Panc1 (cell line): ENCODE data around the gene FIGNL2. TPM values are rescaled to one million over a fixed set of nuclear protein-coding genes. Genes with fewer than 3 reads are reported as not detected.

Source experiments
- ATAC-seq: fragments of 200-7000 bp; cut with Tn5 transposase; 2 replicates; pipeline ENCODE4 v1.9.1; 2020; ENCODE audit warnings: mild to moderate bottlenecking, moderate library complexity
- BruUV-seq: library from RNA; stranded (reverse); fragments of 400-500 nt; replicated peaks from 2 replicates; lab custom pipeline; 2021; lab: Mats Ljungman, UMichigan
- CTCF ChIA-PET: fragments of 300-600 bp; sonication (Branson Sonifier 250); formaldehyde crosslinking; loops from one replicate; lab custom pipeline; 2022; ENCODE audit warnings: antibody characterized with exemption; lab: Charles Lee
- POLR2A ChIA-PET: fragments of 300-600 bp; sonication (Branson Sonifier 250); formaldehyde crosslinking; loops from one replicate; lab custom pipeline; 2022; ENCODE audit warnings: antibody characterized with exemption; lab: Charles Lee
- DNase-seq: peaks from one replicate; pipeline ENCODE4 v3.0.0-alpha.2; 2010; ENCODE audit warnings: low read depth, low spot score
- H3K27ac ChIP-seq: 2 replicates; pipeline ENCODE4 v1.5.1; 2011; ENCODE audit warnings: mild to moderate bottlenecking, low read length, inconsistent platforms
- H3K27me3 ChIP-seq: fragments of 200-500 bp; sonication (Bioruptor generic); 2 replicates; pipeline ENCODE4 v1.6.0; 2014; ENCODE audit warnings: low read length, inconsistent platforms; ENCODE audit not compliant: control insufficient read depth, insufficient read depth
- H3K36me3 ChIP-seq: fragments of 200-500 bp; sonication (Bioruptor generic); 2 replicates; pipeline ENCODE4 v1.5.1; 2014; ENCODE audit warnings: inconsistent platforms, mild to moderate bottlenecking, low read length, moderate library complexity; ENCODE audit not compliant: control insufficient read depth, insufficient read depth
- H3K4me1 ChIP-seq: 2 replicates; pipeline ENCODE4 v1.5.1; 2011; ENCODE audit warnings: inconsistent platforms, mild to moderate bottlenecking, low read length, moderate library complexity; ENCODE audit not compliant: control insufficient read depth, insufficient read depth
- H3K4me3 ChIP-seq, 2 experiments: 2 replicates each; pipeline ENCODE4 v1.5.1; 2011 to 2012; ENCODE audit warnings: low read depth in 2 of 2, low read length in 2 of 2, mild to moderate bottlenecking in 2 of 2, inconsistent platforms in 1 of 2, moderate library complexity in 1 of 2
- H3K9me3 ChIP-seq: fragments of 200-500 bp; sonication (Bioruptor generic); 2 replicates; pipeline ENCODE4 v1.5.1; 2014; ENCODE audit warnings: low read depth, mild to moderate bottlenecking, inconsistent platforms, low read length, moderate library complexity; ENCODE audit not compliant: control insufficient read depth, insufficient read depth
- POLR2AphosphoS5 ChIP-seq: IDR thresholded peaks from 2 replicates; pipeline ENCODE4 v1.6.1; 2012; ENCODE audit warnings: mild to moderate bottlenecking, low read depth, low read length, moderate library complexity
- SIN3A ChIP-seq: IDR thresholded peaks from 2 replicates; pipeline ENCODE4 v1.6.1; 2012; ENCODE audit warnings: low read depth, mild to moderate bottlenecking, low read length, moderate library complexity, borderline replicate concordance; ENCODE audit not compliant: insufficient read depth
- TCF7L2 ChIP-seq: IDR thresholded peaks from 2 replicates; pipeline ENCODE4 v1.6.1; 2011; ENCODE audit warnings: mild to moderate bottlenecking, low read depth, low read length, inconsistent platforms
- in situ Hi-C: cut with HindIII; loops from 2 replicates; pipeline ENCODE4 v1.10.0; 2016; ENCODE audit warnings: low sequenced_read_pairs, low pct_unique_long_range_greater_than_20kb
- intact Hi-C: fragments of 100-400 bp; cut with micrococcal nuclease; formaldehyde crosslinking; loops from one replicate; pipeline ENCODE4 v1.10.0; 2022; ENCODE audit not compliant: unreplicated experiment
- total RNA-seq: library from RNA; stranded (reverse); gene quantifications from one replicate; pipeline ENCODE4 v1.2.1, GENCODE V29; 2021; ENCODE audit not compliant: unreplicated experiment
- TF ChIP-seq, protein P1 (sequence below): fragments of 450-650 bp; IDR thresholded peaks from 2 replicates; pipeline ENCODE4 v1.5.1; 2017; ENCODE audit warnings: mild to moderate bottlenecking
- TF ChIP-seq, protein P2 (sequence below), 2 experiments: IDR thresholded peaks; 2 replicates each; pipeline ENCODE4 v1.6.1; 2011 to 2012; ENCODE audit warnings: low read depth in 2 of 2, control low read depth in 1 of 2, low read length in 1 of 2, mild to moderate bottlenecking in 1 of 2, moderate library complexity in 1 of 2; ENCODE audit not compliant: insufficient read depth in 1 of 2

Gene FIGNL2
- total RNA-seq, 1 experiment from 2014 or later: 0.23 TPM

DNA sequence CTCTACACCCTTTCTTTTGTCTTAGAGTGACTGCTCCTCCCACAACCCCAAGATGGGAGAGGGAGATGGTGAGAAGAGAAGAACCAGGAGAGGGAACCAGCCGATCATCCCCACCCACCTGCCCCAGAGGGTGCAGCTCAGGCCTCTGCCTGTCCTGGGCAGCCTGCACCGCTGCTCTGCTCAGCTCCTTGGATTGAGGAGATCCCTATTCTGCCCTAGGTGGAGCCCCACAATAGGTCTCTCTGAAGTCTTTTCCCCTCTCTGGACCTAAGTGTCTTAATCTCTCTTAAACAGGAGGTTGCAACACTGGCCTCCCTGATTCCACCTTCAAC, 41.6 kb upstream of the FIGNL2 start:
- ChIA-PET POLR2A (no interaction called here), CTCF (interaction anchor here (1.0 to 1.2 kb wide), 2 partner anchors 23 to 88 kb away, joined by 3 to 12 read pairs; no protein-coding TSS in a partner anchor)
- H3K27me3 ChIP-seq: no peaks in the 10 kb centered on the region
- no peak for TF ChIP-seq SIN3A
- no peak for TF ChIP-seq TCF7L2
- TF ChIP-seq, protein P1, sequence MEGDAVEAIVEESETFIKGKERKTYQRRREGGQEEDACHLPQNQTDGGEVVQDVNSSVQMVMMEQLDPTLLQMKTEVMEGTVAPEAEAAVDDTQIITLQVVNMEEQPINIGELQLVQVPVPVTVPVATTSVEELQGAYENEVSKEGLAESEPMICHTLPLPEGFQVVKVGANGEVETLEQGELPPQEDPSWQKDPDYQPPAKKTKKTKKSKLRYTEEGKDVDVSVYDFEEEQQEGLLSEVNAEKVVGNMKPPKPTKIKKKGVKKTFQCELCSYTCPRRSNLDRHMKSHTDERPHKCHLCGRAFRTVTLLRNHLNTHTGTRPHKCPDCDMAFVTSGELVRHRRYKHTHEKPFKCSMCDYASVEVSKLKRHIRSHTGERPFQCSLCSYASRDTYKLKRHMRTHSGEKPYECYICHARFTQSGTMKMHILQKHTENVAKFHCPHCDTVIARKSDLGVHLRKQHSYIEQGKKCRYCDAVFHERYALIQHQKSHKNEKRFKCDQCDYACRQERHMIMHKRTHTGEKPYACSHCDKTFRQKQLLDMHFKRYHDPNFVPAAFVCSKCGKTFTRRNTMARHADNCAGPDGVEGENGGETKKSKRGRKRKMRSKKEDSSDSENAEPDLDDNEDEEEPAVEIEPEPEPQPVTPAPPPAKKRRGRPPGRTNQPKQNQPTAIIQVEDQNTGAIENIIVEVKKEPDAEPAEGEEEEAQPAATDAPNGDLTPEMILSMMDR: no peak
- no peak for TF ChIP-seq POLR2AphosphoS5
- TF ChIP-seq, protein P2, sequence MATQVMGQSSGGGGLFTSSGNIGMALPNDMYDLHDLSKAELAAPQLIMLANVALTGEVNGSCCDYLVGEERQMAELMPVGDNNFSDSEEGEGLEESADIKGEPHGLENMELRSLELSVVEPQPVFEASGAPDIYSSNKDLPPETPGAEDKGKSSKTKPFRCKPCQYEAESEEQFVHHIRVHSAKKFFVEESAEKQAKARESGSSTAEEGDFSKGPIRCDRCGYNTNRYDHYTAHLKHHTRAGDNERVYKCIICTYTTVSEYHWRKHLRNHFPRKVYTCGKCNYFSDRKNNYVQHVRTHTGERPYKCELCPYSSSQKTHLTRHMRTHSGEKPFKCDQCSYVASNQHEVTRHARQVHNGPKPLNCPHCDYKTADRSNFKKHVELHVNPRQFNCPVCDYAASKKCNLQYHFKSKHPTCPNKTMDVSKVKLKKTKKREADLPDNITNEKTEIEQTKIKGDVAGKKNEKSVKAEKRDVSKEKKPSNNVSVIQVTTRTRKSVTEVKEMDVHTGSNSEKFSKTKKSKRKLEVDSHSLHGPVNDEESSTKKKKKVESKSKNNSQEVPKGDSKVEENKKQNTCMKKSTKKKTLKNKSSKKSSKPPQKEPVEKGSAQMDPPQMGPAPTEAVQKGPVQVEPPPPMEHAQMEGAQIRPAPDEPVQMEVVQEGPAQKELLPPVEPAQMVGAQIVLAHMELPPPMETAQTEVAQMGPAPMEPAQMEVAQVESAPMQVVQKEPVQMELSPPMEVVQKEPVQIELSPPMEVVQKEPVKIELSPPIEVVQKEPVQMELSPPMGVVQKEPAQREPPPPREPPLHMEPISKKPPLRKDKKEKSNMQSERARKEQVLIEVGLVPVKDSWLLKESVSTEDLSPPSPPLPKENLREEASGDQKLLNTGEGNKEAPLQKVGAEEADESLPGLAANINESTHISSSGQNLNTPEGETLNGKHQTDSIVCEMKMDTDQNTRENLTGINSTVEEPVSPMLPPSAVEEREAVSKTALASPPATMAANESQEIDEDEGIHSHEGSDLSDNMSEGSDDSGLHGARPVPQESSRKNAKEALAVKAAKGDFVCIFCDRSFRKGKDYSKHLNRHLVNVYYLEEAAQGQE (IDR thresholded peaks at IDR 0.05; ENCODE audit: insufficient read depth in 1 of 2, low read depth in 2 of 2, low read length in 1 of 2): no peak
- no peak overlapping the region for H3K4me3 ChIP-seq
- no peak overlapping the region for H3K27ac ChIP-seq
- DNase-seq (no peak), ATAC-seq (no peak)
- H3K4me1 ChIP-seq: no peaks in the 10 kb centered on the region
- H3K9me3 ChIP-seq: peaks cover 2% of the 10 kb centered on the region; the same call in 1 of the 2 replicates
- intact Hi-C loops: no loop called here
- no peaks in the 10 kb centered on the region for H3K36me3 ChIP-seq
- no TSS peak for BruUV-seq
- in situ Hi-C loops: no loop called here

DNA sequence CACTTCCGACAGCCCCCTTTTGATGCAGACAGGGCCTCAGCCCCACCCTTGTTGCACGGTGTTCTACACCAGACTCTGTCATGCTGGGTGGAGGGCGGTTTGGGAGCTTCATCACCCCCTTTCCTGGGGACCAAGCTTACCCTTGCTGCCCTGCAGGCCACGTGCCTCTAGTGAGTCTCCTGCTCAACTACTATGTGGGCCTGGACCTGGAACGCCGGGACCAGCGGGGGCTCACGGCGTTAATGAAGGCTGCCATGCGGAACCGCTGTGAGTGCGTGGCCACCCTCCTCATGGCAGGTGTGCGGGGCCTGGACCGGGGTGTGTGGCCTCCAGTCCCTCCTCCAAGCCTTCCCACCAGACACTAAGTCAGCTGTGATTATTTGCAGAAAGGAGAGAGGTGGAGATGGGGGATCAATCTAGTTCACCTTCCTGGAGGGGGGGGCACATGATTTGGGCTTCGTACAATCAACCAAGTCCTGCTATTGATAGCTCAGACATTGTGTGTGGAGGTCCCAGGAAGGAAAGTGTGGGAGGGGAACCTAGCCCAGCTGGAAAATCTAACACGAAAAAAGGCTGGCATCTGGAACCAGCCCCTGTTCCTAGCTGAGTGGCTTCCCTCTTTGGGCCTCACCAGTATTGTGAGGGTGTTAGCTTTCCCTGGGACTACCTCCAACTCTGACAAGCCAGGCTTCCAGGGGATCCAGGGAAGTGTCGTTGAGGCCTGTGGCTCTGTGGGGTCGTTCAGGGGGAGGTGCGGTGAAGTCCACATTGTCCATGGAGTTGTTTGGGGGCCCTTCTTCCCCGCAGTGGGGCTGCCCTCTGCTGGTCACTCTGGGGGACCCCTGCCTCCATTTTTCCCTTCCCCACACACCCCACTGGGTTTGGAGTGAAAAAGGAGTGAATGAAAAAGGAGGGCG, 41.0 kb upstream of the FIGNL2 start:
- TF ChIP-seq POLR2AphosphoS5 (no peak), SIN3A (no peak), TCF7L2 (no peak)
- TF ChIP-seq, protein P1: no peak; the same call in 1 of the 2 replicates
- TF ChIP-seq, protein P2 (IDR thresholded peaks at IDR 0.05; ENCODE audit: insufficient read depth in 1 of 2, low read depth in 2 of 2, low read length in 1 of 2): no peak
- no TSS peak for BruUV-seq
- Histone ChIP-seq H3K27me3 (no peaks in the 10 kb centered on the region), H3K36me3 (no peaks in the 10 kb centered on the region), H3K4me1 (no peaks in the 10 kb centered on the region), H3K9me3 (peaks cover 6% of the 10 kb centered on the region; the same call in 1 of the 2 replicates), H3K27ac (no peak overlapping the region), H3K4me3 (no peak overlapping the region)
- in situ Hi-C loops: no loop called here
- POLR2A ChIA-PET: no interaction called here
- intact Hi-C loops: no loop called here
- DNase-seq: no peak
- CTCF ChIA-PET: interaction anchor here (0.6 to 1.2 kb wide), 5 partner anchors 24 to 145 kb away, joined by 3 to 12 read pairs (median 7); no protein-coding TSS in a partner anchor
- no peak for ATAC-seq
